Fibroblast of lung (primary cell): ENCODE measurements around the gene ELP4. TPM values are rescaled to one million over a fixed set of nuclear protein-coding genes. Genes with fewer than 3 reads are reported as not detected.
"Not testable (repeated sequence)": the region's sequence is repeated elsewhere in the genome, so short reads cannot be mapped to it uniquely, and the experiment has no call there.

Experiments
- DNase-seq, 2 donors: peaks; one replicate each; pipeline versions ENCODE4 v3.0.0 to v3.0.0-alpha.2; 2010; ENCODE audit warnings: low read depth in 2 of 2
- H2AFZ ChIP-seq: 2 replicates; pipeline ENCODE4 v1.5.1; 2012; ENCODE audit warnings: low read length, control low read depth, inconsistent platforms
- H3K27ac ChIP-seq: 2 replicates; pipeline ENCODE4 v1.5.1; 2011; ENCODE audit warnings: low read length, control low read depth; ENCODE audit not compliant: insufficient read depth
- H3K27me3 ChIP-seq: 2 replicates; pipeline ENCODE4 v1.5.1; 2011; ENCODE audit warnings: mild to moderate bottlenecking, low read length; ENCODE audit not compliant: control insufficient read depth, insufficient read depth
- H3K36me3 ChIP-seq: 2 replicates; pipeline ENCODE4 v1.5.1; 2011; ENCODE audit warnings: low read length; ENCODE audit not compliant: control insufficient read depth, insufficient read depth
- H3K4me1 ChIP-seq: 2 replicates; pipeline ENCODE4 v1.5.1; 2011; ENCODE audit warnings: low read length; ENCODE audit not compliant: control insufficient read depth, insufficient read depth; ENCODE audit errors: extremely low read depth
- H3K4me2 ChIP-seq: 2 replicates; pipeline ENCODE4 v1.5.1; 2011; ENCODE audit warnings: low read length, control low read depth; ENCODE audit not compliant: insufficient read depth; ENCODE audit errors: extremely low read depth
- H3K4me3 ChIP-seq, 4 experiments: fragments of 200-600 bp in 1 of 4; sonication (generic) in 1 of 4; replicated peaks in 1 of 4; 2 replicates each; pipeline ENCODE4 v1.5.1; 2011 to 2016; ENCODE audit warnings: low read length in 4 of 4, low read depth in 3 of 4, mild to moderate bottlenecking in 3 of 4, control low read depth in 2 of 4, inconsistent platforms in 1 of 4, mixed read lengths in 1 of 4; ENCODE audit not compliant: insufficient read depth in 1 of 4; ENCODE audit errors: control extremely low read depth in 1 of 4
- H3K79me2 ChIP-seq: 2 replicates; pipeline ENCODE4 v1.5.1; 2012; ENCODE audit warnings: mild to moderate bottlenecking, low read length, inconsistent platforms; ENCODE audit not compliant: control insufficient read depth, insufficient read depth
- H3K9ac ChIP-seq: 2 replicates; pipeline ENCODE4 v1.5.1; 2011; ENCODE audit warnings: mild to moderate bottlenecking, low read length, control low read depth; ENCODE audit not compliant: insufficient read depth
- H3K9me3 ChIP-seq: 2 replicates; pipeline ENCODE4 v1.5.1; 2012; ENCODE audit warnings: low read depth, low read length; ENCODE audit not compliant: control insufficient read depth, insufficient read depth
- H4K20me1 ChIP-seq: 2 replicates; pipeline ENCODE4 v1.5.1; 2011; ENCODE audit warnings: low read length; ENCODE audit not compliant: control insufficient read depth, insufficient read depth; ENCODE audit errors: extremely low read depth
- CTCF ChIP-seq, 2 donors: IDR thresholded peaks in 1 of 2; conservative IDR thresholded peaks in 1 of 2; 1 replicate in 1 of 2; 2 replicates in 1 of 2; pipeline ENCODE4 v1.5.1; 2011 to 2012; ENCODE audit warnings: low read length in 2 of 2, control low read depth in 1 of 2, inconsistent platforms in 1 of 2, low read depth in 1 of 2, mild to moderate bottlenecking in 1 of 2
- EZH2 ChIP-seq: IDR thresholded peaks from 2 replicates; pipeline ENCODE4 v1.5.1; 2012; ENCODE audit warnings: low read length, control low read depth, mild to moderate bottlenecking; ENCODE audit errors: missing control alignments
- polyA plus RNA-seq, 2 donors: library from polyadenylated mRNA; depleted of rRNA in 1 of 2; stranded (reverse) in 1 of 2; unstranded in 1 of 2; fragments of >200 nt; gene quantifications; 2 replicates each; pipeline ENCODE4 v1.2.1, GENCODE V29; 2011 to 2012; ENCODE audit warnings: missing spikeins in 1 of 2
- total RNA-seq: library from RNA; depleted of rRNA; stranded (reverse); fragments of >200 nt; gene quantifications from 2 replicates; pipeline ENCODE4 v1.2.1, GENCODE V29; 2014

ELP4 gene
- total and polyA plus RNA-seq, 2 donors (not counting 1 experiment from before 2014, with no cell fraction given): 11.7 to 13.1 TPM

- Histone ChIP-seq H3K27ac (no peak overlapping the region), H3K79me2 (no peaks in the 10 kb centered on the region), H3K27me3 (no peaks in the 10 kb centered on the region), H3K4me3 (no peak overlapping the region), H4K20me1 (no peaks in the 10 kb centered on the region), H3K4me1 (no peaks in the 10 kb centered on the region), H3K9ac (no peak overlapping the region), H3K9me3 (no peaks in the 10 kb centered on the region), H3K36me3 (no peaks in the 10 kb centered on the region), H2AFZ (no peak overlapping the region), H3K4me2 (no peak overlapping the region)
- TF ChIP-seq EZH2 (no peak), CTCF (conservative IDR thresholded peaks at IDR 0.05 in 1 of 2, IDR thresholded peaks at IDR 0.05 in 1 of 2; ENCODE audit: low read depth in 1 of 2, low read length in 2 of 2) (no peak)
- no peak for DNase-seq
These were observed 182.9 kb downstream of the ELP4 start for GRCh38 chr11:31692466-31692865.

GRCh38 chr11:31697049-31697448, 187.5 kb downstream of the ELP4 start:
- H3K4me2 ChIP-seq, H4K20me1 ChIP-seq, H3K27me3 ChIP-seq, H3K27ac ChIP-seq, H3K79me2 ChIP-seq, H3K9ac ChIP-seq, H3K4me1 ChIP-seq, H3K9me3 ChIP-seq, H3K4me3 ChIP-seq, DNase-seq, H3K36me3 ChIP-seq, H2AFZ ChIP-seq: not testable (repeated sequence)

GRCh38 chr11:31699066-31699465, 189.5 kb downstream of the ELP4 start:
- Histone ChIP-seq H2AFZ (no peak overlapping the region), H3K27ac (no peak overlapping the region), H3K9me3 (no peaks in the 10 kb centered on the region), H3K4me1 (no peaks in the 10 kb centered on the region), H3K9ac (no peak overlapping the region), H3K27me3 (no peaks in the 10 kb centered on the region), H4K20me1 (no peaks in the 10 kb centered on the region), H3K4me2 (no peak overlapping the region), H3K36me3 (no peaks in the 10 kb centered on the region), H3K4me3 (no peak overlapping the region), H3K79me2 (no peaks in the 10 kb centered on the region)
- no peak for DNase-seq
- no peak for TF ChIP-seq EZH2
- TF ChIP-seq CTCF (conservative IDR thresholded peaks at IDR 0.05 in 1 of 2, IDR thresholded peaks at IDR 0.05 in 1 of 2; ENCODE audit: low read depth in 1 of 2, low read length in 2 of 2): no peak
